ENCODE results near the gene MAD2L2.

Gene MAD2L2

DNA sequence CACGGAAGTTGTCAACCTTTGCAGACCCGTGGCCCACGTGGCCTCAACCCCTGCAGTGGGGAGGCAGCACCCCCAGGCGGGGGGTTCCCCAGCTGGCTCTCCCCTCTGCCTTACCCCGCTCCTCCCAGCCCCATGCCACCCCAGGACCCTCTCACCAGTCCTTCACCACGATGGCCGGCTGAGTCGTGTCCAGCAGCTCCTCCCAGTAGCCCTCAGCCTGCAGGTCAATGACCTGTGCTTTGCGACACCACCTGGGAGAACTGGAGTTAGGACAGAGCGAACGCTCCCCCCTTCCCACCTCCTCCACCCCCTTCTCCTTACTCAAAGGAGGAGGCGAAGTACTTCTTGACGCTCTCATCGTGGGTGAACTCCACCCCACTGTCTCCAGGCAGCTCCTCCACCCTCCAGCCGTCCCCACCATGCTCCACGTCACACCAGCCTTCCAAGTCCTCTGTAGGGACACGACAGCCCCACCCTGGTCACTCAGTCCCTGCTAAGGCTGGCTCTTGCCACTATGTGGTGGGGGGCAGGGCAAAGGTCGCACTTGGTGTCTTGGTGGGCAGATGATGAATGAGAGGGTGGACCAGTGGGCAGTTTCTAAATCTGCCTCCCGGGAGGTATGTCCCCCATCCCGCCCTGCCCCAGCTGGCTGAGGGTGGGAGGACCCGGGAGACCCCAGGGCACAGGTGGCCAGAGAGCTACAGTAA, 31.2 kb downstream of the MAD2L2 start:
- Histone ChIP-seq H3K36me3 (no peaks in the 10 kb centered on the region), H3K4me1 (peaks cover 0 to 47% (median 31%) of the 10 kb centered on the region in 4 donors), H3K4me3 (no peak overlapping the region), H3K27me3 (peaks cover 0 to 48% of the 10 kb centered on the region in 2 donors), H3K9me3 (no peaks in the 10 kb centered on the region), H3K27ac (no peak overlapping the region)
- no peak for DNase-seq
- intact Hi-C loops (cut with DNase I; ENCODE audit: low total_unique reads): loop anchor here (2.0 to 10.0 kb wide), 3 partner anchors 69 to 607 kb away; partner anchors contain the start of genes CLCN6 and MTHFR
- TF ChIP-seq CTCF (IDR thresholded peaks at IDR 0.05): no peak

GRCh38 chr1:11649237-11649623, 31.7 kb downstream of the MAD2L2 start:
- H3K27me3 ChIP-seq: peaks cover 0 to 48% of the 10 kb centered on the region in 2 donors
- H3K9me3 ChIP-seq: no peaks in the 10 kb centered on the region
- no peak overlapping the region for H3K4me3 ChIP-seq
- intact Hi-C loops (cut with DNase I; ENCODE audit: low total_unique reads): loop anchor here (5.0 kb wide), 1 partner anchor 607 kb away; no protein-coding TSS in a partner anchor
- peaks cover 0 to 44% (median 27%) of the 10 kb centered on the region in 4 donors for H3K4me1 ChIP-seq
- DNase-seq: no peak
- H3K27ac ChIP-seq: no peak overlapping the region
- no peak for TF ChIP-seq CTCF (IDR thresholded peaks at IDR 0.05)
- no peaks in the 10 kb centered on the region for H3K36me3 ChIP-seq

GRCh38 chr1:11648732-11649158, 32.2 kb downstream of the MAD2L2 start:
- Histone ChIP-seq H3K4me3 (no peak overlapping the region), H3K36me3 (no peaks in the 10 kb centered on the region), H3K9me3 (no peaks in the 10 kb centered on the region), H3K27ac (no peak overlapping the region), H3K4me1 (peaks cover 0 to 40% (median 24%) of the 10 kb centered on the region in 4 donors), H3K27me3 (peaks cover 0 to 48% of the 10 kb centered on the region in 2 donors)
- no peak for DNase-seq
- intact Hi-C loops (cut with DNase I; ENCODE audit: low total_unique reads): loop anchor here (5.0 kb wide), 1 partner anchor 606 kb away; no protein-coding TSS in a partner anchor
- no peak for TF ChIP-seq CTCF (IDR thresholded peaks at IDR 0.05)

- TF ChIP-seq CTCF (IDR thresholded peaks at IDR 0.05): no peak
- peaks cover 0 to 37% (median 24%) of the 10 kb centered on the region in 4 donors for H3K4me1 ChIP-seq
- DNase-seq: no peak
- intact Hi-C loops (cut with DNase I; ENCODE audit: low total_unique reads): loop anchor here (5.0 kb wide), 1 partner anchor 606 kb away; no protein-coding TSS in a partner anchor
- H3K4me3 ChIP-seq: no peak overlapping the region
- H3K9me3 ChIP-seq: no peaks in the 10 kb centered on the region
- no peaks in the 10 kb centered on the region for H3K36me3 ChIP-seq
- peaks cover 0 to 48% of the 10 kb centered on the region in 2 donors for H3K27me3 ChIP-seq
- H3K27ac ChIP-seq: no peak overlapping the region
Observed at GRCh38 chr1:11648039-11648438, 32.9 kb downstream of the MAD2L2 start.

GRCh38 chr1:11647333-11647732, 33.6 kb downstream of the MAD2L2 start:
- H3K27ac ChIP-seq: no peak overlapping the region
- no peaks in the 10 kb centered on the region for H3K9me3 ChIP-seq
- intact Hi-C loops (cut with DNase I; ENCODE audit: low total_unique reads): loop anchor here (5.0 kb wide), 1 partner anchor 605 kb away; no protein-coding TSS in a partner anchor
- no peak for DNase-seq
- H3K27me3 ChIP-seq: peaks cover 0 to 51% of the 10 kb centered on the region in 2 donors
- TF ChIP-seq CTCF (IDR thresholded peaks at IDR 0.05): no peak
- H3K4me1 ChIP-seq: peaks cover 0 to 35% (median 24%) of the 10 kb centered on the region in 4 donors
- no peak overlapping the region for H3K4me3 ChIP-seq
- H3K36me3 ChIP-seq: no peaks in the 10 kb centered on the region
